HCT116 (cell line): Measurements from ENCODE around the gene SAMD1. TPM values are rescaled to one million over a fixed set of nuclear protein-coding genes. Genes with fewer than 3 reads are reported as not detected.

Experiments
- ATAC-seq: fragments of 200-7000 bp; cut with Tn5 transposase; 2 replicates; pipeline ENCODE4 v1.9.1; 2020; ENCODE audit warnings: mild to moderate bottlenecking, moderate library complexity
- BruUV-seq: library from RNA; stranded (reverse); fragments of 400-500 nt; replicated peaks from 2 replicates; lab custom pipeline; 2021; lab: Mats Ljungman, UMichigan
- CTCF ChIA-PET: fragments of 300-600 bp; sonication (Branson Sonifier 250); formaldehyde crosslinking; loops from one replicate; lab custom pipeline; 2021; ENCODE audit warnings: antibody characterized with exemption; lab: Charles Lee
- POLR2A ChIA-PET: fragments of 300-600, 350-600 bp; sonication (Branson Sonifier 250); formaldehyde crosslinking; loops from one replicate; lab custom pipeline; 2021; ENCODE audit warnings: antibody characterized with exemption; lab: Charles Lee
- RAD21 ChIA-PET, 2 experiments: fragments of 300-600 bp; sonication (Branson Sonifier 250); formaldehyde crosslinking; loops; one replicate each; lab custom pipeline; 2023; ENCODE audit warnings: low total read pairs in 2 of 2; ENCODE audit not compliant: uncharacterized antibody in 2 of 2, unreplicated experiment in 2 of 2, low non-redundant PET in 1 of 2; lab: Charles Lee
- DNase-seq: peaks from one replicate; pipeline ENCODE4 v3.0.0-alpha.2; 2010; ENCODE audit warnings: low read depth, low spot score
- H2AFZ ChIP-seq: fragments of 200-600 bp; shearing (Covaris generic), sonication (generic); 2 replicates; pipeline ENCODE4 v1.6.1; 2017; ENCODE audit warnings: low read depth, mixed run types, mixed read lengths, antibody characterized with exemption, low read length; ENCODE audit not compliant: poor library complexity, severe bottlenecking
- H3K27ac ChIP-seq: 2 replicates; pipeline ENCODE4 v1.5.1; 2012; ENCODE audit warnings: low read depth, low read length
- H3K27me3 ChIP-seq: fragments of 200-600 bp; sonication (generic); 2 replicates; pipeline ENCODE4 v1.6.1; 2016; ENCODE audit warnings: mixed run types, low read length, mixed read lengths; ENCODE audit not compliant: insufficient read depth
- H3K36me3 ChIP-seq, 2 experiments: fragments of 200-500 bp in 1 of 2; fragments of 200-600 bp in 1 of 2; sonication (Bioruptor generic) in 1 of 2; sonication (generic) in 1 of 2; 2 replicates each; pipeline versions ENCODE4 v1.5.1 to v1.6.1; 2014 to 2016; ENCODE audit warnings: low read length in 2 of 2, inconsistent platforms in 1 of 2, mixed read lengths in 1 of 2, mixed run types in 1 of 2; ENCODE audit not compliant: insufficient read depth in 2 of 2, control insufficient read depth in 1 of 2
- H3K4me1 ChIP-seq, 2 experiments: fragments of 200-600 bp in 1 of 2; sonication (generic) in 1 of 2; 2 replicates each; pipeline versions ENCODE4 v1.5.1 to v1.6.1; 2012 to 2017; ENCODE audit warnings: low read length in 2 of 2, inconsistent platforms in 1 of 2, mild to moderate bottlenecking in 1 of 2, mixed read lengths in 1 of 2, mixed run types in 1 of 2, moderate library complexity in 1 of 2; ENCODE audit not compliant: insufficient read depth in 2 of 2, control insufficient read depth in 1 of 2
- H3K4me2 ChIP-seq: fragments of 200-600 bp; sonication (generic); 2 replicates; pipeline ENCODE4 v1.6.1; 2017; ENCODE audit warnings: mixed run types, low read length, mixed read lengths
- H3K4me3 ChIP-seq, 2 experiments: fragments of 200-600 bp in 1 of 2; sonication (generic) in 1 of 2; replicated peaks in 1 of 2; 2 replicates each; pipeline ENCODE4 v1.5.1; 2011 to 2016; ENCODE audit warnings: low read length in 2 of 2, control low read depth in 1 of 2, low read depth in 1 of 2, mild to moderate bottlenecking in 1 of 2, mixed read lengths in 1 of 2, mixed run types in 1 of 2
- H3K79me2 ChIP-seq: fragments of 200-600 bp; sonication (generic); 2 replicates; pipeline ENCODE4 v1.6.1; 2017; ENCODE audit warnings: mild to moderate bottlenecking, mixed run types, low read length, moderate library complexity, mixed read lengths; ENCODE audit not compliant: insufficient read depth
- H3K9ac ChIP-seq: fragments of 200-600 bp; sonication (generic); 2 replicates; pipeline ENCODE4 v1.6.1; 2016; ENCODE audit warnings: low read length, mixed read lengths
- H3K9me2 ChIP-seq: fragments of 200-600 bp; sonication (generic), shearing (Covaris generic); 2 replicates; pipeline ENCODE4 v1.6.1; 2017; ENCODE audit warnings: mixed run types, mild to moderate bottlenecking, moderate library complexity; ENCODE audit not compliant: insufficient read depth
- H3K9me3 ChIP-seq, 2 experiments: fragments of 200-500 bp in 1 of 2; fragments of 200-600 bp in 1 of 2; sonication (Bioruptor generic) in 1 of 2; sonication (generic) in 1 of 2; 2 replicates each; pipeline ENCODE4 v1.6.1; 2014 to 2017; ENCODE audit warnings: low read length in 2 of 2, mixed read lengths in 2 of 2, inconsistent platforms in 1 of 2, low read depth in 1 of 2, mild to moderate bottlenecking in 1 of 2, mixed run types in 1 of 2, moderate library complexity in 1 of 2; ENCODE audit not compliant: control insufficient read depth in 1 of 2, insufficient read depth in 1 of 2
- H4K20me1 ChIP-seq: fragments of 200-600 bp; sonication (generic), shearing (Covaris generic); 2 replicates; pipeline ENCODE4 v1.6.1; 2017; ENCODE audit warnings: mixed run types, mild to moderate bottlenecking, moderate library complexity; ENCODE audit not compliant: insufficient read depth
- CEBPB ChIP-seq: IDR thresholded peaks from 2 replicates; pipeline ENCODE4 v1.6.1; 2012; ENCODE audit warnings: low read depth
- ELF1 ChIP-seq: IDR thresholded peaks from 2 replicates; pipeline ENCODE4 v1.6.1; 2012; ENCODE audit warnings: low read depth, borderline replicate concordance
- EZH2 ChIP-seq: fragments of 200-600 bp; sonication (generic); IDR thresholded peaks from 2 replicates; pipeline ENCODE4 v1.6.1; 2017; ENCODE audit warnings: antibody characterized with exemption, mixed run types
- FOSL1 ChIP-seq: IDR thresholded peaks from 2 replicates; pipeline ENCODE4 v1.6.1; 2012; ENCODE audit warnings: low read depth
- JUND ChIP-seq: IDR thresholded peaks from 2 replicates; pipeline ENCODE4 v1.6.1; 2012
- POLR2A ChIP-seq: IDR thresholded peaks from 2 replicates; pipeline ENCODE4 v1.7.0; 2011; ENCODE audit warnings: borderline replicate concordance; ENCODE audit not compliant: insufficient read depth, insufficient read length; ENCODE audit errors: extremely low read depth
- POLR2AphosphoS5 ChIP-seq: IDR thresholded peaks from 2 replicates; pipeline ENCODE4 v1.6.1; 2011; ENCODE audit warnings: mild to moderate bottlenecking, low read depth, low read length, moderate library complexity
- RAD21 ChIP-seq: IDR thresholded peaks from 2 replicates; pipeline ENCODE4 v1.6.1; 2012; ENCODE audit warnings: low read depth, mild to moderate bottlenecking
- SIN3A ChIP-seq: IDR thresholded peaks from 2 replicates; pipeline ENCODE4 v1.6.1; 2012; ENCODE audit warnings: low read depth
- SP1 ChIP-seq: IDR thresholded peaks from 2 replicates; pipeline ENCODE4 v1.6.1; 2012; ENCODE audit warnings: low read depth
- TCF7L2 ChIP-seq: IDR thresholded peaks from 2 replicates; pipeline ENCODE4 v1.7.0; 2011; ENCODE audit warnings: borderline replicate concordance, inconsistent platforms; ENCODE audit not compliant: insufficient read depth, insufficient read length; ENCODE audit errors: extremely low read depth
- intact Hi-C: fragments of 100-400 bp; cut with micrococcal nuclease; formaldehyde crosslinking; loops from 2 replicates; pipeline ENCODE4 v1.10.0; 2022
- total RNA-seq: library from RNA; stranded (reverse); gene quantifications from one replicate; pipeline ENCODE4 v1.2.1, GENCODE V29; 2021; ENCODE audit not compliant: unreplicated experiment
- TF ChIP-seq, protein P1 (sequence below): IDR thresholded peaks from 2 replicates; pipeline ENCODE4 v1.6.1; 2012
- TF ChIP-seq, protein P2 (sequence below), 3 experiments: fragments of 200-600 bp in 1 of 3; sonication (generic) in 1 of 3; IDR thresholded peaks in 2 of 3; conservative IDR thresholded peaks in 1 of 3; 2 replicates each; pipeline ENCODE4 v1.5.1; 2012 to 2017; ENCODE audit warnings: low read depth in 2 of 3, low read length in 2 of 3, antibody characterized with exemption in 1 of 3, borderline replicate concordance in 1 of 3, control low read depth in 1 of 3, mild to moderate bottlenecking in 1 of 3, mixed read lengths in 1 of 3, mixed run types in 1 of 3, moderate library complexity in 1 of 3; ENCODE audit not compliant: insufficient read depth in 1 of 3
- TF ChIP-seq, protein P3 (sequence below): IDR thresholded peaks from 2 replicates; pipeline ENCODE4 v1.6.1; 2012; ENCODE audit warnings: low read depth

Gene SAMD1
- total RNA-seq, 1 experiment from 2014 or later, result 62.9 TPM

DNA sequence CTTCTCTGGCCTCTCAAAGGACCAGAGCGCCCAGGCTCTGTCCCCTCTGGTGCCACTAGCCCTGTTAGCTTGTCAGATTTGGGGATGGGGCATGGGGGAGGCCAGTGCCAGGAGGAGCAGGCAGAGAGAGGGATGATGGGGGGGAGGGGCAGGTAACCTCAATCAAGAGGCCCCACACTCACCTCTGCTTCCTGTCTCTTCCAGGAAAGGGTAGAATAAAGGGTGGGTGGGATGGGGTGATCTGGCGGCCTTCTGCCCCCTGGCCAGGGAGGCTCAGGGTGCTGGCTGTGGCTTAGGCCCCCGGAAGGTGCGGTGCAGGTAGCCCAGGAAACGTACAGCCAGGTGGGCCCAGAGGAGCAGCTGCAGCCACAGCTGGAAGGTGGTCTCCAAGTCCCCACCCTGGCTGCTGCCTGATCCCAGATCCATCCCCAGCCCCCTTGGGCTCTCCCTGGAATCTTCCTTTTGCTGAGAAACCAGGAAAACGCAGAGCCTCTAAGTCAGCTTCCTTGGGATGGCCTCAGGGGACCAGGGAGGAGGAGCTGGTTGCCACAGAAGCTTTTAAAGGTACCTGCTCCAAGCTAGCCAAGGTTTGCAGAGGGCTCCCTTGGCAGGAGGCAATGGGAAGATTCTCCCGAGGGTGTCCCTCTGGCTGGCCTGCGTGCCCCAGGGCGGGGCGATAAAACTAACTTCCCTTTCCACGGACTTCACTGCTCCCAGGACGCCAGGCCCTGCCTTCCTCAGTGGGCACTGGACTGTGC, 21.7 kb upstream of the SAMD1 start:
- BruUV-seq, result no TSS peak
- Histone ChIP-seq H3K4me3 (peak overlapping the region in 1 of 2 experiments; percentile 88; a peak in 1 of 4 replicates), H3K79me2 (peaks cover 27% of the 10 kb centered on the region), H3K9me3 (no peaks in the 10 kb centered on the region), H4K20me1 (no peaks in the 10 kb centered on the region), H3K4me1 (peaks cover 24 to 38% of the 10 kb centered on the region in 2 experiments), H3K9ac (no peak overlapping the region), H3K36me3 (no peaks in the 10 kb centered on the region; a peak in 1 of 4 replicates), H3K27ac (peak overlapping the region; percentile 68; the same call in 1 of the 2 replicates), H3K27me3 (no peaks in the 10 kb centered on the region), H3K4me2 (peak overlapping the region; percentile 89), H2AFZ (no peak overlapping the region), H3K9me2 (no peaks in the 10 kb centered on the region)
- ATAC-seq (no peak), DNase-seq (no peak)
- CTCF ChIA-PET, result no interaction called here
- intact Hi-C loops, result loop anchor here (5.0 kb wide), 1 partner anchor 40 kb away; the partner anchor contains the start of gene MISP3
- POLR2A ChIA-PET, result no interaction called here
- RAD21 ChIA-PET, result no interaction called here
- TF ChIP-seq FOSL1, result no peak
- TF ChIP-seq JUND, result no peak
- no peak for TF ChIP-seq POLR2AphosphoS5
- TF ChIP-seq EZH2, result no peak

DNA sequence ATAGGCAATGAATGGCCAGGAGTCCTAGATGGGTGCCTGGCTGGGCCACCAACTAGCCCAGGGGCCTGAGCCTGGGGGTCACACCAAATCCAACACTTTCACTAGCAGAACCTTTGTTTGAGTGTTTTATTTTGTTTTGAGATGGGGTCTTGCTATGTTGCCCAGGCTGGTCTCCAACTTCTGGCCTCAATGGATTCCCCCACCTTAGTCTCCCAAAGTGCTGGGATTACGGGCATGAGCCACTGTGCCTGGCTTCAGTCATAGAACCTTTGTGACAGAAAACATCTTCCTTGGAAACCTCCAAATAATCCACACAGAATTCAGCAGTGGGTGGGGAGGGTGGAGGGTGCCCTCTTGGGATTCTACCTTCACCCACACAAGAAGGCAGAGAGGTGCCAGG, 20.9 kb upstream of the SAMD1 start:
- CTCF ChIA-PET, result no interaction called here
- Histone ChIP-seq H2AFZ (no peak overlapping the region), H3K27me3 (no peaks in the 10 kb centered on the region), H4K20me1 (no peaks in the 10 kb centered on the region), H3K36me3 (no peaks in the 10 kb centered on the region; a peak in 1 of 4 replicates), H3K4me2 (no peak overlapping the region), H3K79me2 (peaks cover 21% of the 10 kb centered on the region), H3K9me2 (no peaks in the 10 kb centered on the region), H3K4me1 (peaks cover 22 to 33% of the 10 kb centered on the region in 2 experiments), H3K27ac (no peak overlapping the region), H3K9me3 (no peaks in the 10 kb centered on the region), H3K4me3 (no peak overlapping the region), H3K9ac (no peak overlapping the region)
- DNase-seq, result no peak
- no peak for ATAC-seq
- TF ChIP-seq RAD21 (no peak), CEBPB (no peak), POLR2A (no peak), SIN3A (no peak), TCF7L2 (no peak), ELF1 (no peak), SP1 (no peak)
- TF ChIP-seq, protein P1, sequence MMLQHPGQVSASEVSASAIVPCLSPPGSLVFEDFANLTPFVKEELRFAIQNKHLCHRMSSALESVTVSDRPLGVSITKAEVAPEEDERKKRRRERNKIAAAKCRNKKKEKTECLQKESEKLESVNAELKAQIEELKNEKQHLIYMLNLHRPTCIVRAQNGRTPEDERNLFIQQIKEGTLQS, result no peak
- TF ChIP-seq, protein P2, sequence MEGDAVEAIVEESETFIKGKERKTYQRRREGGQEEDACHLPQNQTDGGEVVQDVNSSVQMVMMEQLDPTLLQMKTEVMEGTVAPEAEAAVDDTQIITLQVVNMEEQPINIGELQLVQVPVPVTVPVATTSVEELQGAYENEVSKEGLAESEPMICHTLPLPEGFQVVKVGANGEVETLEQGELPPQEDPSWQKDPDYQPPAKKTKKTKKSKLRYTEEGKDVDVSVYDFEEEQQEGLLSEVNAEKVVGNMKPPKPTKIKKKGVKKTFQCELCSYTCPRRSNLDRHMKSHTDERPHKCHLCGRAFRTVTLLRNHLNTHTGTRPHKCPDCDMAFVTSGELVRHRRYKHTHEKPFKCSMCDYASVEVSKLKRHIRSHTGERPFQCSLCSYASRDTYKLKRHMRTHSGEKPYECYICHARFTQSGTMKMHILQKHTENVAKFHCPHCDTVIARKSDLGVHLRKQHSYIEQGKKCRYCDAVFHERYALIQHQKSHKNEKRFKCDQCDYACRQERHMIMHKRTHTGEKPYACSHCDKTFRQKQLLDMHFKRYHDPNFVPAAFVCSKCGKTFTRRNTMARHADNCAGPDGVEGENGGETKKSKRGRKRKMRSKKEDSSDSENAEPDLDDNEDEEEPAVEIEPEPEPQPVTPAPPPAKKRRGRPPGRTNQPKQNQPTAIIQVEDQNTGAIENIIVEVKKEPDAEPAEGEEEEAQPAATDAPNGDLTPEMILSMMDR (IDR thresholded peaks at IDR 0.05 in 2 of 3, conservative IDR thresholded peaks at IDR 0.05 in 1 of 3; ENCODE audit: borderline replicate concordance in 1 of 3, insufficient read depth in 1 of 3, low read depth in 2 of 3, low read length in 2 of 3), result no peak
- TF ChIP-seq, protein P3, sequence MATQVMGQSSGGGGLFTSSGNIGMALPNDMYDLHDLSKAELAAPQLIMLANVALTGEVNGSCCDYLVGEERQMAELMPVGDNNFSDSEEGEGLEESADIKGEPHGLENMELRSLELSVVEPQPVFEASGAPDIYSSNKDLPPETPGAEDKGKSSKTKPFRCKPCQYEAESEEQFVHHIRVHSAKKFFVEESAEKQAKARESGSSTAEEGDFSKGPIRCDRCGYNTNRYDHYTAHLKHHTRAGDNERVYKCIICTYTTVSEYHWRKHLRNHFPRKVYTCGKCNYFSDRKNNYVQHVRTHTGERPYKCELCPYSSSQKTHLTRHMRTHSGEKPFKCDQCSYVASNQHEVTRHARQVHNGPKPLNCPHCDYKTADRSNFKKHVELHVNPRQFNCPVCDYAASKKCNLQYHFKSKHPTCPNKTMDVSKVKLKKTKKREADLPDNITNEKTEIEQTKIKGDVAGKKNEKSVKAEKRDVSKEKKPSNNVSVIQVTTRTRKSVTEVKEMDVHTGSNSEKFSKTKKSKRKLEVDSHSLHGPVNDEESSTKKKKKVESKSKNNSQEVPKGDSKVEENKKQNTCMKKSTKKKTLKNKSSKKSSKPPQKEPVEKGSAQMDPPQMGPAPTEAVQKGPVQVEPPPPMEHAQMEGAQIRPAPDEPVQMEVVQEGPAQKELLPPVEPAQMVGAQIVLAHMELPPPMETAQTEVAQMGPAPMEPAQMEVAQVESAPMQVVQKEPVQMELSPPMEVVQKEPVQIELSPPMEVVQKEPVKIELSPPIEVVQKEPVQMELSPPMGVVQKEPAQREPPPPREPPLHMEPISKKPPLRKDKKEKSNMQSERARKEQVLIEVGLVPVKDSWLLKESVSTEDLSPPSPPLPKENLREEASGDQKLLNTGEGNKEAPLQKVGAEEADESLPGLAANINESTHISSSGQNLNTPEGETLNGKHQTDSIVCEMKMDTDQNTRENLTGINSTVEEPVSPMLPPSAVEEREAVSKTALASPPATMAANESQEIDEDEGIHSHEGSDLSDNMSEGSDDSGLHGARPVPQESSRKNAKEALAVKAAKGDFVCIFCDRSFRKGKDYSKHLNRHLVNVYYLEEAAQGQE, result no peak
- POLR2A ChIA-PET, result no interaction called here
- RAD21 ChIA-PET, result no interaction called here
- intact Hi-C loops, result loop anchor here (5.0 kb wide), 1 partner anchor 39 kb away; the partner anchor contains the start of gene MISP3
- no TSS peak for BruUV-seq
